GM10266 (cell line): ENCODE results near the gene ARSG.

Experiments used
- DNase-seq: peaks from one replicate; pipeline ENCODE4 v3.0.0; 2012; ENCODE audit errors: extremely low spot score
- TF ChIP-seq, protein P1 (sequence below): IDR thresholded peaks from 2 replicates; pipeline ENCODE4 v1.5.1; 2012; ENCODE audit warnings: mild to moderate bottlenecking, low read depth; ENCODE audit not compliant: control insufficient read depth, insufficient read depth; ENCODE audit errors: missing control alignments

The ARSG gene

DNA sequence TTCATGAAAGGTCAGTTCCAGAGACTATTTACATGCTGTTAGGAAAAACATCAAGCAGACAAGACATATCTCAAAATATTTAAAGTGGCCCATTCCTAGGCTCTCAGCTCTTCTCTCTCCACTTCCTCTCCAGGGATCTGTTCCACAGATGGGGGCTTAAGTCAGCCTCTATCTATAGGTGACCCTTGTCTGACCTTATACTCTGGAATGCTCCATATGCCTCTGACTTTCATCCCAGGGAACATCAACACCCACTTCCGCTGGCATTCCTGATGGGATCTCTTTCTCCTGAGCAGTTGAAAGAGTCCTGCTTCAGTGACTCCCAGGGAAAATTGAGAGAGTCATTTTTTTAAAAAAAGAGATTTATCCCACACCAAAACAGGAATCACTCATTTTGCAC lies 177.5 kb downstream of the ARSG start:
- TF ChIP-seq, protein P1, sequence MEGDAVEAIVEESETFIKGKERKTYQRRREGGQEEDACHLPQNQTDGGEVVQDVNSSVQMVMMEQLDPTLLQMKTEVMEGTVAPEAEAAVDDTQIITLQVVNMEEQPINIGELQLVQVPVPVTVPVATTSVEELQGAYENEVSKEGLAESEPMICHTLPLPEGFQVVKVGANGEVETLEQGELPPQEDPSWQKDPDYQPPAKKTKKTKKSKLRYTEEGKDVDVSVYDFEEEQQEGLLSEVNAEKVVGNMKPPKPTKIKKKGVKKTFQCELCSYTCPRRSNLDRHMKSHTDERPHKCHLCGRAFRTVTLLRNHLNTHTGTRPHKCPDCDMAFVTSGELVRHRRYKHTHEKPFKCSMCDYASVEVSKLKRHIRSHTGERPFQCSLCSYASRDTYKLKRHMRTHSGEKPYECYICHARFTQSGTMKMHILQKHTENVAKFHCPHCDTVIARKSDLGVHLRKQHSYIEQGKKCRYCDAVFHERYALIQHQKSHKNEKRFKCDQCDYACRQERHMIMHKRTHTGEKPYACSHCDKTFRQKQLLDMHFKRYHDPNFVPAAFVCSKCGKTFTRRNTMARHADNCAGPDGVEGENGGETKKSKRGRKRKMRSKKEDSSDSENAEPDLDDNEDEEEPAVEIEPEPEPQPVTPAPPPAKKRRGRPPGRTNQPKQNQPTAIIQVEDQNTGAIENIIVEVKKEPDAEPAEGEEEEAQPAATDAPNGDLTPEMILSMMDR: no peak
- no peak for DNase-seq
